NCI-H1048 (cell line): ENCODE data around the gene PTTG2.

Experiments
- DNase-seq: peaks from one replicate; lab custom pipeline; 2025; lab: John Stamatoyannopoulos, UW

PTTG2 gene

GRCh38 chr4:38009949-38010348 lies 49.8 kb downstream of the PTTG2 start:
- no peak for DNase-seq
